GM12878 (cell line): ENCODE measurements around the gene C17orf113. TPM values are rescaled to one million over a fixed set of nuclear protein-coding genes. Genes with fewer than 3 reads are reported as not detected.

Source experiments
- ATAC-seq: fragments of 200-7000 bp; cut with Tn5 transposase; 3 replicates; pipeline ENCODE4 v1.9.1; 2020; ENCODE audit warnings: mild to moderate bottlenecking, moderate library complexity
- BruUV-seq: library from RNA; stranded (reverse); fragments of 400-500 nt; replicated peaks from 2 replicates; lab custom pipeline; 2021; lab: Mats Ljungman, UMichigan
- CTCF ChIA-PET: fragments of 300-600 bp; sonication (Branson Sonifier 250); formaldehyde crosslinking; extraction: SDS; loops from one replicate; lab custom pipeline; 2021; ENCODE audit warnings: inconsistent platforms; lab: Yijun Ruan, JAX
- POLR2A ChIA-PET: fragments of 350-600 bp; formaldehyde crosslinking; extraction: SDS; loops from one replicate; lab custom pipeline; 2021; ENCODE audit warnings: inconsistent platforms; lab: Charles Lee
- RAD21 ChIA-PET: fragments of 300-600 bp; sonication (Branson Sonifier 250); formaldehyde crosslinking; loops from one replicate; lab custom pipeline; 2023; ENCODE audit warnings: antibody characterized with exemption; ENCODE audit not compliant: unreplicated experiment; lab: Charles Lee
- SMC1A ChIA-PET: fragments of 300-600 bp; sonication (Branson Sonifier 250); formaldehyde crosslinking; loops from one replicate; lab custom pipeline; 2023; ENCODE audit not compliant: unreplicated experiment, uncharacterized antibody; lab: Charles Lee
- DNase-seq: peaks from one replicate; pipeline ENCODE4 v3.0.0-alpha.2; 2011; ENCODE audit warnings: low read depth, low spot score
- FAIRE-seq: peaks from 3 replicates; lab custom pipeline; 2011; peaks lifted over from hg19 to GRCh38; lab: Jason Lieb, UNC
- H2AFZ ChIP-seq: 2 replicates; pipeline ENCODE4 v1.6.0; 2011; ENCODE audit warnings: low read depth, low read length, control low read depth; ENCODE audit not compliant: control insufficient read depth
- H3K27ac ChIP-seq: 2 replicates; pipeline ENCODE4 v1.5.1; 2011; ENCODE audit warnings: control low read depth; ENCODE audit not compliant: control insufficient read depth, insufficient read depth
- H3K27me3 ChIP-seq, 2 experiments: replicated peaks in 1 of 2; 2 replicates each; pipeline versions ENCODE4 v1.6.0 to v1.6.1; 2011; ENCODE audit warnings: low read length in 1 of 2; ENCODE audit not compliant: control insufficient read depth in 2 of 2, insufficient read depth in 2 of 2
- H3K36me3 ChIP-seq, 2 experiments: 2 replicates each; pipeline ENCODE4 v1.5.1; 2011; ENCODE audit warnings: low read length in 1 of 2; ENCODE audit not compliant: control insufficient read depth in 2 of 2, insufficient read depth in 2 of 2
- H3K4me1 ChIP-seq: 2 replicates; pipeline ENCODE4 v1.6.1; 2011; ENCODE audit warnings: mild to moderate bottlenecking, low read length, moderate library complexity, mixed read lengths; ENCODE audit not compliant: control insufficient read depth, insufficient read depth
- H3K4me2 ChIP-seq: 2 replicates; pipeline ENCODE4 v1.6.0; 2011; ENCODE audit warnings: control low read depth; ENCODE audit not compliant: control insufficient read depth, insufficient read depth
- H3K4me3 ChIP-seq: fragments of 200-600 bp; sonication (generic); 2 replicates; pipeline ENCODE4 v1.5.1; 2016
- H3K79me2 ChIP-seq: 2 replicates; pipeline ENCODE4 v1.6.0; 2011; ENCODE audit warnings: low read length; ENCODE audit not compliant: control insufficient read depth, insufficient read depth
- H3K9ac ChIP-seq: 2 replicates; pipeline ENCODE4 v1.8.0; 2011; ENCODE audit warnings: low read length, control low read depth, mixed read lengths; ENCODE audit not compliant: control insufficient read depth, insufficient read depth
- H3K9me3 ChIP-seq: replicated peaks from 3 replicates; pipeline ENCODE4 v1.5.1; 2011; ENCODE audit warnings: mild to moderate bottlenecking, low read length; ENCODE audit not compliant: control insufficient read depth, insufficient read depth
- H4K20me1 ChIP-seq: 2 replicates; pipeline ENCODE4 v1.6.0; 2011; ENCODE audit not compliant: control insufficient read depth, insufficient read depth
- EP300 ChIP-seq, 2 experiments: fragments of 150-350 bp in 1 of 2; IDR thresholded peaks; 2 replicates each; pipeline ENCODE4 v1.6.1; 2011 to 2012; ENCODE audit warnings: low read depth in 2 of 2, low read length in 2 of 2, borderline replicate concordance in 1 of 2, improper control_type of control experiment in 1 of 2, inconsistent platforms in 1 of 2; ENCODE audit not compliant: control insufficient read depth in 1 of 2
- HCFC1 ChIP-seq: fragments of 150-350 bp; IDR thresholded peaks from 2 replicates; pipeline ENCODE4 v1.6.1; 2014; ENCODE audit warnings: low read length
- HSF1 ChIP-seq: fragments of 150-350 bp; IDR thresholded peaks from 2 replicates; pipeline ENCODE4 v1.6.1; 2014; ENCODE audit warnings: mild to moderate bottlenecking, low read depth, low read length
- JUNB ChIP-seq: IDR thresholded peaks from 2 replicates; pipeline ENCODE4 v1.6.1; 2016; ENCODE audit warnings: antibody characterized with exemption, mild to moderate bottlenecking
- KAT2A ChIP-seq: conservative IDR thresholded peaks from 2 replicates; pipeline ENCODE4 v1.6.1; 2011; ENCODE audit warnings: low read depth, low read length; ENCODE audit not compliant: control insufficient read depth
- MYB ChIP-seq: fragments of 150-350 bp; IDR thresholded peaks from 2 replicates; pipeline ENCODE4 v1.6.1; 2014; ENCODE audit warnings: mild to moderate bottlenecking, low read depth, low read length, borderline replicate concordance
- PAX8 ChIP-seq: fragments of 450-650 bp; IDR thresholded peaks from 2 replicates; pipeline ENCODE4 v1.6.1; 2017; ENCODE audit warnings: mild to moderate bottlenecking, moderate library complexity
- POLR2AphosphoS2 ChIP-seq: IDR thresholded peaks from 2 replicates; pipeline ENCODE4 v1.6.1; 2011; ENCODE audit warnings: low read depth, mild to moderate bottlenecking, low read length, improper control_type of control experiment, moderate library complexity
- SMC3 ChIP-seq: IDR thresholded peaks from 2 replicates; pipeline ENCODE4 v1.6.1; 2011; ENCODE audit warnings: low read length, improper control_type of control experiment, borderline replicate concordance
- SRF ChIP-seq, 2 experiments: IDR thresholded peaks; 2 replicates each; pipeline ENCODE4 v1.6.1; 2011; ENCODE audit warnings: low read depth in 2 of 2, low read length in 2 of 2, mild to moderate bottlenecking in 1 of 2, moderate library complexity in 1 of 2
- SUPT20H ChIP-seq: IDR thresholded peaks from 2 replicates; pipeline ENCODE4 v1.6.1; 2011; ENCODE audit warnings: low read depth, mild to moderate bottlenecking, low read length, moderate library complexity, borderline replicate concordance; ENCODE audit not compliant: control insufficient read depth
- TCF3 ChIP-seq: IDR thresholded peaks from 2 replicates; pipeline ENCODE4 v1.6.1; 2012; ENCODE audit warnings: low read depth, mild to moderate bottlenecking, low read length, borderline replicate concordance; ENCODE audit not compliant: insufficient read depth
- WRNIP1 ChIP-seq: IDR thresholded peaks from 2 replicates; pipeline ENCODE4 v1.6.1; 2011; ENCODE audit warnings: low read depth, low read length, improper control_type of control experiment, borderline replicate concordance
- ZNF622 ChIP-seq: fragments of 450-650 bp; IDR thresholded peaks from 2 replicates; pipeline ENCODE4 v1.6.1; 2017; ENCODE audit warnings: mild to moderate bottlenecking, inconsistent platforms
- WGBS: methylation state at CpG from one replicate; pipeline ENCODE4 v1.1.6; 2016; ENCODE audit warnings: low lambda C conversion rate; ENCODE audit not compliant: insufficient replicate concordance, insufficient coverage; ENCODE audit errors: missing lambda C conversion rate; 5-methylcytosine and 5-hydroxymethylcytosine counted together
- in situ Hi-C: fragments of 300-500 bp; cut with MboI; formaldehyde crosslinking; loops from 9 replicates; pipeline ENCODE4 v1.14.3; 2018; ENCODE audit warnings: mixed read lengths
- intact Hi-C: fragments of 100-400 bp; cut with micrococcal nuclease; formaldehyde crosslinking; loops from one replicate; pipeline ENCODE4 v1.14.2; 2022; ENCODE audit not compliant: unreplicated experiment
- polyA plus RNA-seq, 11 experiments: library from polyadenylated mRNA; depleted of rRNA in 4 of 11; unstranded in 6 of 11; stranded (reverse) in 5 of 11; fragments of >200 nt; fragmentation: Nextera tagmentation in 4 of 11; fragmentation: Illumina TruSeq in 1 of 11; extraction: Ambion mirVana in 4 of 11; extraction: Trizol in 1 of 11; gene quantifications; 1 replicate in 1 of 11; 2 replicates in 10 of 11; pipeline versions ENCODE4 v1.2.1 to v1.2.3, GENCODE V29; 2011 to 2016; ENCODE audit warnings: inconsistent platforms in 2 of 11, missing spikeins in 2 of 11, low read depth in 1 of 11
- total RNA-seq, 4 experiments: library from RNA; depleted of rRNA in 3 of 4; stranded (reverse); fragments of >200 nt in 3 of 4; fragmentation: Illumina TruSeq in 1 of 4; extraction: Trizol in 1 of 4; gene quantifications; 2 replicates each; pipeline versions ENCODE4 v1.2.1 to v1.2.3, GENCODE V29; 2013 to 2021
- TF ChIP-seq, protein P1 (sequence below): IDR thresholded peaks from 2 replicates; pipeline ENCODE4 v1.6.1; 2011; ENCODE audit warnings: low read depth, low read length, improper control_type of control experiment, borderline replicate concordance
- TF ChIP-seq, protein P2 (sequence below): fragments of 450-650 bp; IDR thresholded peaks from 2 replicates; pipeline ENCODE4 v1.6.1; 2018; ENCODE audit warnings: borderline replicate concordance, mild to moderate bottlenecking; ENCODE audit not compliant: partially characterized antibody
- TF ChIP-seq, protein P3 (sequence below): fragments of 450-650 bp; IDR thresholded peaks from 2 replicates; pipeline ENCODE4 v1.6.1; 2018; ENCODE audit warnings: mild to moderate bottlenecking, low read depth, moderate library complexity; ENCODE audit not compliant: partially characterized antibody

The C17orf113 gene
- total and polyA plus RNA-seq, 10 of the 15 experiments (the other 5 are each of a cell fraction or from before 2014, with no cell fraction given): 0.03 to 0.17 (median 0.08) TPM; not detected in 3

DNA sequence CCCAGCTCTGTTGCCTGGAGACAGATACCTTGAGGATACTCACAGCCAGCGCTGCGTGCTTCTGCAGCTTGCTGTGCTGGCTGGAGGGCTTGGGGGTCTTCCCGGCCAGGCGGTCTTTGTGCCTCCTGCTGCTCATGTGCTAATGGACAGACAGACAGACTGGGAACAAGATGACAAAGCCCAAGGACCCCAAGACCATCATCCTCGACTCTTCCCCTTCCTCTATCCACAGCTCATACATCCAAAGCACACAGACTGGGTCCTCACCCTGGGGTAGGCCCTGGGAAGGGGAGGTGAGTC lies 22.9 kb downstream of the C17orf113 start:
- WGBS: 65% methylated on average over 5 of the region's 5 CpGs
- ChIA-PET RAD21 (no interaction called here), CTCF (interaction anchor here (2.5 to 10.1 kb wide), 5 partner anchors 11 to 91 kb away, joined by 9 to 83 read pairs (median 34); partner anchors contain the start of genes DHX58 and DNAJC7), POLR2A (no interaction called here), SMC1A (interaction anchor here (2.7 kb wide), 1 partner anchor 86 kb away, joined by 16 read pairs; the partner anchor contains the start of gene DHX58)
- Histone ChIP-seq H3K4me3 (no peak overlapping the region), H3K4me1 (peaks cover 13% of the 10 kb centered on the region), H3K9ac (no peak overlapping the region), H3K4me2 (no peak overlapping the region), H3K79me2 (no peaks in the 10 kb centered on the region), H3K27ac (no peak overlapping the region), H3K36me3 (peaks cover 0 to 13% of the 10 kb centered on the region in 2 experiments; a peak in 2 of 4 replicates), H3K27me3 (no peaks in the 10 kb centered on the region), H2AFZ (no peak overlapping the region), H3K9me3 (no peaks in the 10 kb centered on the region), H4K20me1 (no peaks in the 10 kb centered on the region)
- intact Hi-C loops: loop anchor here (5.0 kb wide), 2 partner anchors 35 to 75 kb away; no protein-coding TSS in a partner anchor
- no TSS peak for BruUV-seq
- ATAC-seq (no peak), FAIRE-seq (no peak), DNase-seq (no peak)
- in situ Hi-C loops: no loop called here
- TF ChIP-seq SRF (IDR thresholded peaks at IDR 0.05; ENCODE audit: low read depth in 2 of 2, low read length in 2 of 2): no peak
- TF ChIP-seq HSF1: no peak
- no peak for TF ChIP-seq EP300 (IDR thresholded peaks at IDR 0.05; ENCODE audit: borderline replicate concordance in 1 of 2, control insufficient read depth in 1 of 2, low read depth in 2 of 2, low read length in 2 of 2)
- no peak for TF ChIP-seq PAX8
- no peak for TF ChIP-seq SMC3
- no peak for TF ChIP-seq TCF3
- TF ChIP-seq WRNIP1: no peak
- TF ChIP-seq SUPT20H: no peak
- TF ChIP-seq KAT2A: no peak
- TF ChIP-seq ZNF622: no peak
- TF ChIP-seq HCFC1: no peak
- TF ChIP-seq, protein P1, sequence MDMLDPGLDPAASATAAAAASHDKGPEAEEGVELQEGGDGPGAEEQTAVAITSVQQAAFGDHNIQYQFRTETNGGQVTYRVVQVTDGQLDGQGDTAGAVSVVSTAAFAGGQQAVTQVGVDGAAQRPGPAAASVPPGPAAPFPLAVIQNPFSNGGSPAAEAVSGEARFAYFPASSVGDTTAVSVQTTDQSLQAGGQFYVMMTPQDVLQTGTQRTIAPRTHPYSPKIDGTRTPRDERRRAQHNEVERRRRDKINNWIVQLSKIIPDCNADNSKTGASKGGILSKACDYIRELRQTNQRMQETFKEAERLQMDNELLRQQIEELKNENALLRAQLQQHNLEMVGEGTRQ: no peak
- no peak for TF ChIP-seq MYB
- TF ChIP-seq, protein P2, sequence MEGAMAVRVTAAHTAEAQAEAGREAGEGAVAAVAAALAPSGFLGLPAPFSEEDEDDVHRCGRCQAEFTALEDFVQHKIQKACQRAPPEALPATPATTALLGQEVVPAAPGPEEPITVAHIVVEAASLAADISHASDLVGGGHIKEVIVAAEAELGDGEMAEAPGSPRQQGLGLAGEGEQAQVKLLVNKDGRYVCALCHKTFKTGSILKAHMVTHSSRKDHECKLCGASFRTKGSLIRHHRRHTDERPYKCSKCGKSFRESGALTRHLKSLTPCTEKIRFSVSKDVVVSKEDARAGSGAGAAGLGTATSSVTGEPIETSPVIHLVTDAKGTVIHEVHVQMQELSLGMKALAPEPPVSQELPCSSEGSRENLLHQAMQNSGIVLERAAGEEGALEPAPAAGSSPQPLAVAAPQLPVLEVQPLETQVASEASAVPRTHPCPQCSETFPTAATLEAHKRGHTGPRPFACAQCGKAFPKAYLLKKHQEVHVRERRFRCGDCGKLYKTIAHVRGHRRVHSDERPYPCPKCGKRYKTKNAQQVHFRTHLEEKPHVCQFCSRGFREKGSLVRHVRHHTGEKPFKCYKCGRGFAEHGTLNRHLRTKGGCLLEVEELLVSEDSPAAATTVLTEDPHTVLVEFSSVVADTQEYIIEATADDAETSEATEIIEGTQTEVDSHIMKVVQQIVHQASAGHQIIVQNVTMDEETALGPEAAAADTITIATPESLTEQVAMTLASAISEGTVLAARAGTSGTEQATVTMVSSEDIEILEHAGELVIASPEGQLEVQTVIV: no peak
- TF ChIP-seq POLR2AphosphoS2: no peak
- TF ChIP-seq, protein P3, sequence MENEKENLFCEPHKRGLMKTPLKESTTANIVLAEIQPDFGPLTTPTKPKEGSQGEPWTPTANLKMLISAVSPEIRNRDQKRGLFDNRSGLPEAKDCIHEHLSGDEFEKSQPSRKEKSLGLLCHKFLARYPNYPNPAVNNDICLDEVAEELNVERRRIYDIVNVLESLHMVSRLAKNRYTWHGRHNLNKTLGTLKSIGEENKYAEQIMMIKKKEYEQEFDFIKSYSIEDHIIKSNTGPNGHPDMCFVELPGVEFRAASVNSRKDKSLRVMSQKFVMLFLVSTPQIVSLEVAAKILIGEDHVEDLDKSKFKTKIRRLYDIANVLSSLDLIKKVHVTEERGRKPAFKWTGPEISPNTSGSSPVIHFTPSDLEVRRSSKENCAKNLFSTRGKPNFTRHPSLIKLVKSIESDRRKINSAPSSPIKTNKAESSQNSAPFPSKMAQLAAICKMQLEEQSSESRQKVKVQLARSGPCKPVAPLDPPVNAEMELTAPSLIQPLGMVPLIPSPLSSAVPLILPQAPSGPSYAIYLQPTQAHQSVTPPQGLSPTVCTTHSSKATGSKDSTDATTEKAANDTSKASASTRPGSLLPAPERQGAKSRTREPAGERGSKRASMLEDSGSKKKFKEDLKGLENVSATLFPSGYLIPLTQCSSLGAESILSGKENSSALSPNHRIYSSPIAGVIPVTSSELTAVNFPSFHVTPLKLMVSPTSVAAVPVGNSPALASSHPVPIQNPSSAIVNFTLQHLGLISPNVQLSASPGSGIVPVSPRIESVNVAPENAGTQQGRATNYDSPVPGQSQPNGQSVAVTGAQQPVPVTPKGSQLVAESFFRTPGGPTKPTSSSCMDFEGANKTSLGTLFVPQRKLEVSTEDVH: no peak
- no peak for TF ChIP-seq JUNB
